Activated T-cell treated with anti-CD3 and anti-CD28 coated beads, Interleukin-2, amount 50 U/mL, for 1 hour (primary cell): ENCODE results near the gene ADA.

ENCODE experiments used
- DNase-seq: peaks from one replicate; pipeline ENCODE4 v3.0.0-alpha.2; 2020

The ADA gene

GRCh38 chr20:44643596-44644229 is 7.8 kb downstream of the ADA start:
- peak; percentile 62 for DNase-seq

GRCh38 chr20:44643154-44643519 is 8.4 kb downstream of the ADA start:
- no peak for DNase-seq

DNA sequence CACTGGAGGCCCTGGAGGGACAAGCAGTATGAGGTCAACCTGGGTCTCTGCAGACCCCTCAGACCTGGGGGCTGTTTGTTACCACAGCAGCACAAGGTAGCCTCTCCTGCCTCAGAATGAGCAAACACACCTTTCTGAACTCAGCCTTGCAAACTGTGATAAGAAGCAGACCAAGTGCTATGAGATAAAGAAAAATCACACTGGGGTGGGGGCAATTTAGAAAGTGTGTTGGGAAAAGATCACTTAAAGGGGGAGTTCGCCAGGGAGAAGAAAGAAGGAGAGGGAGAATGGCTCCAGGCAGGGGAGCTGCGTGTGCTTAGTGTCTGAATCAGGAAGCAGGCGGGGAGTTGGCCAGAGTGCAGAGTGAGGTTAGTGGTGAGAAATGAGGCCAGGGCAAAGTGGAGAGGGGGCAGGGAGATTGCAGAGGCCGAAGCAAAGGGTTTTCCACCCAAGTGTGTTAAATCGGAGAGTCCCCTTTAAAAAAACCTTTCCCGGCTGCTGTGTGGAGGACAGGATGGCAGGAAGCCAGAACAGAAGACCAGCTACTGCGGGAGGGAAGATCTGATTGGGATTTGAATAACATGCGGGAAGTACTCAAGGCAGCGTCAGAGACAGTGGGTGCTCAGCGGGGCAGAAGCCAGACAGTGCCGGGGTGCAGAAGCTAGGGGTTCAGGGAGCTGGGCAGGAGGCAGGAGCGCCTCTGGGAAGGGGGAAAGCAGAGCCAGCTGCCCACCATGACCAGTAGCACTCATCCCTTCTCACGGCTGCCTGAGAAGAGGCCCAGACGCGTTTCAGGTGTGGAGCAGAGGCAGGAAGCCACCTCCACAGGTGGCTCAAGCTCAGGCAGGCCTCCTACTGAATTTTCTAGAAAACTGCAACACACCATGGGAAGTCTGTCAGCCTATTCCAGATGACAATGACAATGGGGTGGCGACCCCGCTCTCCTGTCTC is 9.0 kb downstream of the ADA start:
- DNase-seq = peak; percentile 38

DNA sequence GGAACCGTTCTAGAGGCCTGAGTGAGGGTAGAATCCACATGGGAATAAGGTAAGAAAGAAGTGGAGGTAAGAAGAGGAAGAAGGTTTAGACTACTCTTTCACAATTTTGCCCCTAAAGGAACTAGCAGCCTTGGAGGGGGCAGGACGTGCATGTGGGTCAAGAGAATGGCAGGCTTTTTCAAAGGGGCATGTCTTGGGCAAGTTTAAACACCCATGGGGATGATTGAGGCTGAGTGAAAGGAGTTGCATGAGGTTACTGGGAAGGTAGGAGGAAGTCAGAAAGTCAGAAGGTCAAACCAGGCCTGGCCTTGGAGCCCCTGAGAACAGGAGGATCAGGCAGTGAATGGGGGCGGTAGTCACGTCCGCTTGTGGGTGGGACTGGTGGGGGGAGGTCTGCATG is 10.2 kb downstream of the ADA start:
- no peak for DNase-seq

DNA sequence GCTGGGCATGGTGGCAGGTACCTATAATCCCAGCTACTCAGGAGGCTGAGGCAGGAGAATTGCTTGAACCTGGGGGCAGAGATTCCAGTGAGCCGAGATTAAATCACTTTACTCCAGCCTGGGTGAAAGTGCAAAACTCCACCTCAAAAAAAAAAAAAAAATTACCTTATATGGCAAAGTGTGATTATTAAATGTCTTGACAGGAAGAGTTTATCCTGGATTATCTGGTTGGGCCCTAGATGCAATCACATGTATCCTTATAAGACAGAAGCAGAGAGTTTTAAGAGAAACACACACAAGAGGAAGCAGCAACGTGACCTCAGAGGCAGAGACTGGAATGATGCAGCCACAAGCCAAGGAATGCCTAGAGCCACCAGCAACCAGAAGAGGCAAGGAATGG is 11.0 kb downstream of the ADA start:
- DNase-seq = no peak

GRCh38 chr20:44637522-44638372 is 13.8 kb downstream of the ADA start:
- DNase-seq = no peak

DNA sequence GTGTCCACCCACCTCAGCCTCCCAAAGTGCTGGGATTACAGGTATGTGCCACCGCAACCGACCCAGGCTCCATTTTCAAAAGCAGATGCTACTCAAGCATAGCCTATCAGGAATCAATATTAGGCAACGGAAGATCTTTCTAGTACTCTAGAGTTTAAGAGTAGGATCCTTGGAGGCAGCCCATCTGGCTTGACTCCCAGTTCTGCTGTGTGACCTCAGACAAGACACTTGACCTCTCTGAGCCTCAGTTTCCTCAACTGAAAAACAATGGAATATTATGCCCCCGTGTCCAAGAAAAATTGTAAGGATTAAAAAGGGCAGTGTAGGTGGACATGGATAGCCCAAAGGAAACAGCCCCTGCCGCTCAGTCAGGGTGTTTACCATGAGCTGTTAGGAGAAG is 14.5 kb downstream of the ADA start:
- DNase-seq = no peak

- DNase-seq = no peak
Measured at GRCh38 chr20:44635877-44636276, 15.6 kb downstream of the ADA start.

DNA sequence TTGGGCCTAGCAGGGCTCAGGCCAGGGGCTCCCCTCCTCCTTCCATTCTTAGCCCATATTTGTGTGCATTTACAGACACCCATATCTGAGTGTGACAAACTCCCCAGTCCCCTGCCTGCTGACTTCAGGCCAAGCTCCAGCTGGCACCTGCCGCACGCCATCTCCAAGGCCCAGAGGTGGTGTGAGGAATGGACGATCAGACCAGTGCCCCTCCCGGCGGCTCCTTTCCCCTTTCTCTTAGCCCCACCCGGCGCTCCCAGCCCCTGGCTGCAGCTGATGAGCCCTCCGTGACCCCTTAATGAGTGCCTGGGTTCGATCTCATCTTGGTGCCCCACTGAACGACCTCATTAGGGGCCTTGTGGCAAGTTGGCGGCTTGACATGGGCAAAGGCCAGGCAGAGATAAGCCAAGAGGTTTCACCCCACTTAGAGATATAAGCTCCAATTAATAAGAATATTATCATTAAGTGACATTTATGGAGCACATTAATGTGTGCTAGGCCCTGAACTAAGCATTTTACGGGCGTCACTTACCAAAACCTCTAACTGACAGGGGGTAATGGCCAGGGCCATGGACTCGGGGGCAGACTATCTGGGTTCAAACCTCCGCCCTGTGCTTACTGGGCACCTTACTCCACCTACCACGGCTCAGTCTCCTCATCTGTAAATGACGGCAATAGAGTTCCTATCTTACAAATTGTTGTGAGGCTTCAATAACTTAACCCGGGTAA is 17.5 kb downstream of the ADA start:
- no peak for DNase-seq

GRCh38 chr20:44633187-44633810 is 18.2 kb downstream of the ADA start:
- DNase-seq = no peak

DNA sequence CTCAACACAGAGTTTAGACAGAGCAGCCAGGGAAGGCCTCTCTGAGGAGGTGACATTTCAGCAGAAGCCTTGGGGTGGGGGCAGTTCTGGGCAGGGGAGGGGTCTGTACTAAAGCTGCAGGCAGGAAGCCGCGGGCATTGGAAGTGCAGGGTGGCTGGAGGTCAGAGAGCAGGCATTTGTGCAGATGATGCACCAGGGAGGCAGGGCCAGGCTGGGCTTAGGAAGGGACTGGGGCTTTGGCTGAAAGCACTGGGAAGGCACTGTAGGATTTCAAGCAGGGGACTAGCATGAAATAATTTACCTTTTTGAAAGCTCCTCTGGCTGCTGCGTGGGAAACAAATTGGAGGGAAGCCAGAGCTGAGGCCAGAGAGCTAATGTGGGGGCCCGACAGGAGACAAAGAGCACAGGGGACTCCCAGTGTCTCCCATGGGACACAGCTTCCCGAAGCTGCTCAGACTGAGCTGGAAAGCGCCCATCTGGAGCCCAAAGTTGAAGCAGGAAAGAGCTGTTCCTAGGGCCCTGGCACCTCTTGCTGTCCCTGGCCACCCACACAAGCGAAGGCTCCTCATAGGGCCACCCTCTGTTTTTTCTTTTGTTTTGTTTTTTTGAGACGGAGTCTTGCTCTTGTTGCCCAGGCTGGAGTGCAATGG is 19.3 kb downstream of the ADA start:
- no peak for DNase-seq

DNA sequence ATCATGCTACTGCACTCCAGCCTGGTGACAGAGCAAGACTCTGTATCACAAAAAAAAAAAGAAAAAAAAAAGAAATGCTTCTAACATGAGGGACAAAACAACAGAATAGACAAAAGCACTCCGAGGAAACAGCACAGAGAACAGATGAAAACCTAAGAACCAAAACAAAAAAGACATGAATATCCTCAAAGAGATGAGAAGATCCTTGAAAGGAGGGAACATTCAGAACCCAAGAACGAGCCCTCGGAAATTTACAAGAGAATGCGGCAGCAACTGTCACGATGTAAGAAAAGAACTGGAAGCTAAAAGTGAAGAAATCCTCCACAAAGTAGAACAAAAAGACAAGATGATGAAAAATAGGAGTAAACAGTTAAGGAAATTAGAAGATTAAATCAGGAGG is 21.2 kb downstream of the ADA start:
- no peak for DNase-seq

- DNase-seq = no peak
Measured at GRCh38 chr20:44629542-44629941, 22.0 kb downstream of the ADA start.

DNA sequence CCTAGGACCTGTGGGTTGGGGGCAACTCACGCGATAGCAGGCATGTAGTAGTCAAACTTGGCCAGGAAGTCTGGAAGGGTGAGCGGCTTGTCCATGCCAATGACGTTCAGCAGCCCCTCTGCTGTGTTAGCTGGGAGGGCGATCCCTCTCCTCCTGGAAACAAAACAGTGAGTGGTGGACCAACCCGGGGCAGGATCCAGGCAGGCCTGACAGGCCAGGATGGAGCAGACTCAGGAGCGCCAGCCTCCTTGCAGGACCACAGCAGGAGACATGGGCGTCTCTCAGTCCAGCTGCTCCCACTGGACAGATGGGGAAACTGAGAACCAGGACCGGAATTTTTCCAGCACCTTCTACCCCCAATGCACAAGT is 22.5 kb downstream of the ADA start:
- DNase-seq = no peak

GRCh38 chr20:44627364-44628010 is 24.0 kb downstream of the ADA start:
- DNase-seq = no peak

GRCh38 chr20:44626278-44626677 is 25.2 kb downstream of the ADA start:
- no peak for DNase-seq

GRCh38 chr20:44625361-44625760 is 26.1 kb downstream of the ADA start:
- DNase-seq = no peak

DNA sequence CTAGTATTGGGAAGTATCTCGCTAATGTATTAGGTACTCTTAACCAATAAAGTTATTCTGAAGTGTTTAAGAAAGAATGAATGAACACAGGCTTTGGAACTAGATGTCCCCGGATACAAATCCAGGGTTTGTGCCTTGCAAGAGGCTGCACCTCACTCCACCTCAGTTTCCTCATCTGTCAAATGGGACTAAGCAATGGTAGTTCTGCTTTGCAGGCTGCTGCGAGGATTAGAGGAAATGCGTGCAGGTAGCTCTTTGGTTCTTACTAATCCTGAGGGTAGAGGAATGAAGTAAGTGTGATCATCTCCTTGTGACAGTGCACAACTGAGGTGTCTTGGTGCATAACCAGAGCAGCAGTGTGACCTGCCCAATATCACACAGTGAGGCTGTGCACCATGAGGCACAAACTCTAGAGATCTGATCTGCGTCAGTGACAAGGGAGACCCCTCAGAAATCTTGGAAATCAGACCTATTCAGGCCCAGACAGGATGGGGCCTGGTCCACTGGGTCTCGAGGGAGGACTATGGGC is 26.7 kb downstream of the ADA start:
- no peak for DNase-seq

- DNase-seq = no peak
Measured at GRCh38 chr20:44624152-44624551, 27.3 kb downstream of the ADA start.

DNA sequence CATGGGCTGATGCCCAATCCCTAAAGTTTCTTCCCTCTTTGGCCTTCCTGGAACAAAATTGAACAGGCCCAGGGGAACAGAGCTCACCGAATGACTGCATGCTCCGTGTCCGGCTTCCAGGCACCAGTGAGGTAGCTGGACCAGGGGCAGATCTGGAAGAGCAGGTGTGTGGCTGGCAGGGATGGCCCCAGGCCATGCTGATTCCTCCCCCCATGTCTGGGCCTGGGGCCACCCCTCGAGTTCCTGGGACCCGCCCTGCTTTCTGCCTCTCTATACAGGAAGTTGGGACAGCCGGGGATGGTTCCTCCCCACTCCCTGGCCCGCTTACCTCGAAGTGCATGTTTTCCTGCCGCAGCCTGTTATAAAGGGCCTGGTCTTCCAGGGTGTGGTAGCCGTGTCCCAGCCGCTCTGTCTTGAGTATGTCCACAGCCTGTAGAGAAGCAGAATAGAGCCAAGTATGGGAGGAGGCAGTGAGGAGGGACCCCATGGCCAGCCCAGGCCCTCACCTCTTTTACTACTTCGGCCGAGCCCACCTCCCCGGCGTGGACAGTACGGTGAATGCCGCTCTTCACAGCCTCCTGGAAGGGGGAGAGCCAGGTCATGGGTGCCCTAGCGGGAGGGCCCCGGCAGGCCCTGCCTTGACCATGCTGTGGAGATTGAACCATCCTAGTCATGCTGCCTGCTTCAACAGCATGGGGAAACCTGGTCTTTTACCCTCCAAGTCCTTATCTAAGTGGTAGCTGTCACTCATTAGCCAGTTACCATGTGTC is 28.8 kb downstream of the ADA start:
- no peak for DNase-seq
